Neural cell (in vitro differentiated cells): ENCODE data around the gene SHC2. TPM values are rescaled to one million over a fixed set of nuclear protein-coding genes. Genes with fewer than 3 reads are reported as not detected.

Experiments used
- H2AFZ ChIP-seq: fragments of 200-600, 300-800 bp; sonication (generic), shearing (Covaris generic); 2 replicates; pipeline ENCODE4 v1.6.0; 2014; ENCODE audit warnings: low read depth, mild to moderate bottlenecking, antibody characterized with exemption, low read length, moderate library complexity
- H3F3A ChIP-seq: fragments of 200-600 bp; shearing (Covaris generic); 2 replicates; pipeline ENCODE4 v1.6.1; 2016; ENCODE audit warnings: mild to moderate bottlenecking, moderate library complexity, mixed read lengths, antibody characterized with exemption, low read length; ENCODE audit not compliant: insufficient read depth, poor library complexity, severe bottlenecking
- H3K27ac ChIP-seq: fragments of 200-600, 300-800 bp; sonication (generic), shearing (Covaris generic); 2 replicates; pipeline ENCODE4 v1.5.1; 2014; ENCODE audit warnings: mild to moderate bottlenecking, low read length, moderate library complexity
- H3K27me3 ChIP-seq: fragments of 300-800, 200-600 bp; sonication (generic), shearing (Covaris generic); 2 replicates; pipeline ENCODE4 v1.6.0; 2014; ENCODE audit warnings: mild to moderate bottlenecking, low read depth, low read length, moderate library complexity; ENCODE audit not compliant: insufficient read depth
- H3K36me3 ChIP-seq: fragments of 300-800, 200-600 bp; sonication (generic), shearing (Covaris generic); 2 replicates; pipeline ENCODE4 v1.5.1; 2014; ENCODE audit warnings: mild to moderate bottlenecking, antibody characterized with exemption, low read length, moderate library complexity; ENCODE audit not compliant: insufficient read depth
- H3K4me2 ChIP-seq: fragments of 300-800, 200-600 bp; sonication (generic), shearing (Covaris generic); 2 replicates; pipeline ENCODE4 v1.6.0; 2014; ENCODE audit warnings: mild to moderate bottlenecking, low read length
- H3K4me3 ChIP-seq: fragments of 300-800, 200-600 bp; sonication (generic), shearing (Covaris generic); 2 replicates; pipeline ENCODE4 v1.5.1; 2014; ENCODE audit warnings: mild to moderate bottlenecking, low read length, moderate library complexity
- H3K79me2 ChIP-seq: fragments of 200-600 bp; shearing (Covaris generic); replicated peaks from 2 replicates; pipeline ENCODE4 v1.6.0; 2014; ENCODE audit warnings: mild to moderate bottlenecking, low read length, moderate library complexity; ENCODE audit not compliant: insufficient read depth
- H3K9ac ChIP-seq: fragments of 300-800, 200-600 bp; sonication (generic), shearing (Covaris generic); 2 replicates; pipeline ENCODE4 v1.6.1; 2016; ENCODE audit warnings: mild to moderate bottlenecking, low read length, mixed read lengths
- H3K9me2 ChIP-seq: fragments of 200-600 bp; shearing (Covaris generic); 2 replicates; pipeline ENCODE4 v1.6.1; 2016; ENCODE audit warnings: mild to moderate bottlenecking, low read length, mixed read lengths; ENCODE audit not compliant: insufficient read depth
- H3K9me3 ChIP-seq: fragments of 200-600, 300-800 bp; sonication (generic), shearing (Covaris generic); 2 replicates; pipeline ENCODE4 v1.6.1; 2016; ENCODE audit warnings: mild to moderate bottlenecking, mixed run types, low read length, moderate library complexity, mixed read lengths
- H4K20me1 ChIP-seq: fragments of 200-600 bp; shearing (Covaris generic); 2 replicates; pipeline ENCODE4 v1.6.1; 2016; ENCODE audit warnings: mild to moderate bottlenecking, mixed run types; ENCODE audit not compliant: insufficient read depth
- CTCF ChIP-seq: fragments of 450-650 bp; IDR thresholded peaks from 2 replicates; pipeline ENCODE4 v1.5.1; 2014; ENCODE audit warnings: antibody characterized with exemption, mild to moderate bottlenecking, moderate library complexity; ENCODE audit not compliant: poor library complexity, severe bottlenecking
- EP300 ChIP-seq: fragments of 450-650 bp; conservative IDR thresholded peaks from 2 replicates; pipeline ENCODE4 v1.6.1; 2014; ENCODE audit warnings: antibody characterized with exemption, mild to moderate bottlenecking, moderate library complexity; ENCODE audit not compliant: poor library complexity, severe bottlenecking
- EZH2 ChIP-seq: fragments of 200-600, 300-800 bp; shearing (Covaris generic), sonication (generic); IDR thresholded peaks from 2 replicates; pipeline ENCODE4 v1.6.1; 2014; ENCODE audit warnings: antibody characterized with exemption, low read length, borderline replicate concordance, mild to moderate bottlenecking; ENCODE audit not compliant: insufficient read depth, poor library complexity, severe bottlenecking
- MXI1 ChIP-seq: fragments of 450-650 bp; conservative IDR thresholded peaks from 2 replicates; pipeline ENCODE4 v1.6.1; 2014; ENCODE audit warnings: antibody characterized with exemption, mild to moderate bottlenecking; ENCODE audit not compliant: poor library complexity, severe bottlenecking
- POLR2AphosphoS5 ChIP-seq: IDR thresholded peaks from 2 replicates; pipeline ENCODE4 v1.6.1; 2012
- RAD21 ChIP-seq: fragments of 450-650 bp; conservative IDR thresholded peaks from 2 replicates; pipeline ENCODE4 v1.6.1; 2014; ENCODE audit warnings: antibody characterized with exemption, mild to moderate bottlenecking, moderate library complexity
- SMC3 ChIP-seq: fragments of 450-650 bp; conservative IDR thresholded peaks from 2 replicates; pipeline ENCODE4 v1.6.1; 2014; ENCODE audit warnings: antibody characterized with exemption, mild to moderate bottlenecking, moderate library complexity; ENCODE audit not compliant: poor library complexity
- TAF1 ChIP-seq: IDR thresholded peaks from 2 replicates; pipeline ENCODE4 v1.6.1; 2012; ENCODE audit warnings: low read depth
- polyA plus RNA-seq: library from polyadenylated mRNA; depleted of rRNA; stranded (reverse); fragments of >200 nt; gene quantifications from 2 replicates; pipeline ENCODE4 v1.2.3, GENCODE V29; 2014
- TF ChIP-seq, protein P1 (sequence below): IDR thresholded peaks from 2 replicates; pipeline ENCODE4 v1.6.1; 2012; ENCODE audit warnings: borderline replicate concordance

Gene SHC2
- polyA plus RNA-seq, 1 donor from 2014 or later, result 75.8 TPM

DNA sequence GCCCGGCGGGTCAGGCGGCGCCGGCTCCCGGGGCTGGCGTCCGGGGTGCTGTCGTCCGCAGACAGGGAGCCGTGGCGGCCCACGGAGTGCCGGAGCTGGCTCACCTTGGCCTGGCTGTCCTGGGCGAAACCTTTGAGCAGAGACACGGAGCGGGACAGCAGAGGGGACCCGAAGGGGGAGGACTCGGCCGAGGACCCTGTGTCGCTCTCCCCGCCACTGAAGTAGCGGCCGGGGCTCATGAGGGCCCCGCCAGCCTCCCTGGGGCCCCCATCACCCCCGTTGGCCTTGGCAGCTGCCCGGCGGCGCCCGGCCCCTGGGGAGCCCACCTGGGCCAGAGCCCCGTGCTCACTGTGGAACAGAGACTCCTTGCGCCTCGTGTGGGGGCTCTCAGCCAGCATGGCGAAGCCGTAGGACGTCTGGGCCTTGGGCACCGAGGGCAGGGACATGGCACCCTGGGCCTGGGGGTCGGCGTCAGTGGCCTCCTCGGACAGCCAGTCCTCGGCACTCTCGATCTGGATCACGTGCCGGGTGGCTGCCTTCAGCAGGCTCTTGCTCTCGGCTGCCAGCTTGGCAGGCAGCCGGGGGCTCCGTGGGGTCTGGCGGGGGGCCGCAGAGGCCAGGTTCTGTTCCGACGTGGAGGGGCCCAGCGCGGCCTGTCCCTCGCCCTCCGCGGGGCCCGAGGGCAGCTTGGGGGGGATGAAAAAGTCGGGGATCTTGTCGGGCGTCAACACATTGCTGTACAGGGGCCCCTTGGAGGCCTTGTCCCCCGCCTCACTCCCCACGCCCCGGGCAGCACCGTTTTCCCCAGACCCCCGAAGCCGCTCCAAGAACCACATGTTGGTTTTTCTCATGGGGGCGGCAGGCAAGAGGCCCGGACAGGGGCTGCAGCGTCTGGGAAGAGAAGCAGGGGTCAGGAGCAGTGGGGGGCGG lies 53.1 kb downstream of the SHC2 start:
- H3K9ac ChIP-seq, result peak overlapping the region; percentile 71
- no peak overlapping the region for H3K27ac ChIP-seq
- peak overlapping the region; percentile 35 for H3K4me2 ChIP-seq
- no peak for TF ChIP-seq POLR2AphosphoS5
- TF ChIP-seq RAD21, result no peak
- TF ChIP-seq SMC3, result no peak
- no peak for TF ChIP-seq MXI1
- TF ChIP-seq, protein P1, sequence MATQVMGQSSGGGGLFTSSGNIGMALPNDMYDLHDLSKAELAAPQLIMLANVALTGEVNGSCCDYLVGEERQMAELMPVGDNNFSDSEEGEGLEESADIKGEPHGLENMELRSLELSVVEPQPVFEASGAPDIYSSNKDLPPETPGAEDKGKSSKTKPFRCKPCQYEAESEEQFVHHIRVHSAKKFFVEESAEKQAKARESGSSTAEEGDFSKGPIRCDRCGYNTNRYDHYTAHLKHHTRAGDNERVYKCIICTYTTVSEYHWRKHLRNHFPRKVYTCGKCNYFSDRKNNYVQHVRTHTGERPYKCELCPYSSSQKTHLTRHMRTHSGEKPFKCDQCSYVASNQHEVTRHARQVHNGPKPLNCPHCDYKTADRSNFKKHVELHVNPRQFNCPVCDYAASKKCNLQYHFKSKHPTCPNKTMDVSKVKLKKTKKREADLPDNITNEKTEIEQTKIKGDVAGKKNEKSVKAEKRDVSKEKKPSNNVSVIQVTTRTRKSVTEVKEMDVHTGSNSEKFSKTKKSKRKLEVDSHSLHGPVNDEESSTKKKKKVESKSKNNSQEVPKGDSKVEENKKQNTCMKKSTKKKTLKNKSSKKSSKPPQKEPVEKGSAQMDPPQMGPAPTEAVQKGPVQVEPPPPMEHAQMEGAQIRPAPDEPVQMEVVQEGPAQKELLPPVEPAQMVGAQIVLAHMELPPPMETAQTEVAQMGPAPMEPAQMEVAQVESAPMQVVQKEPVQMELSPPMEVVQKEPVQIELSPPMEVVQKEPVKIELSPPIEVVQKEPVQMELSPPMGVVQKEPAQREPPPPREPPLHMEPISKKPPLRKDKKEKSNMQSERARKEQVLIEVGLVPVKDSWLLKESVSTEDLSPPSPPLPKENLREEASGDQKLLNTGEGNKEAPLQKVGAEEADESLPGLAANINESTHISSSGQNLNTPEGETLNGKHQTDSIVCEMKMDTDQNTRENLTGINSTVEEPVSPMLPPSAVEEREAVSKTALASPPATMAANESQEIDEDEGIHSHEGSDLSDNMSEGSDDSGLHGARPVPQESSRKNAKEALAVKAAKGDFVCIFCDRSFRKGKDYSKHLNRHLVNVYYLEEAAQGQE, result no peak
- no peak for TF ChIP-seq CTCF
- TF ChIP-seq TAF1, result no peak
- TF ChIP-seq EP300, result no peak
- TF ChIP-seq EZH2, result no peak
- H4K20me1 ChIP-seq, result no peaks in the 10 kb centered on the region
- H3K9me3 ChIP-seq, result no peaks in the 10 kb centered on the region
- H3F3A ChIP-seq, result no peaks in the 10 kb centered on the region
- peaks cover 2% of the 10 kb centered on the region for H3K79me2 ChIP-seq
- H3K27me3 ChIP-seq, result no peaks in the 10 kb centered on the region
- H2AFZ ChIP-seq, result no peak overlapping the region
- no peaks in the 10 kb centered on the region for H3K36me3 ChIP-seq
- H3K4me3 ChIP-seq, result peak overlapping the region; percentile 85
- no peaks in the 10 kb centered on the region for H3K9me2 ChIP-seq

GRCh38 chr19:406971-407510 lies 53.8 kb downstream of the SHC2 start:
- Histone ChIP-seq H3K4me2 (no peak overlapping the region), H3K79me2 (peaks cover 2% of the 10 kb centered on the region), H2AFZ (no peak overlapping the region), H3K9me2 (no peaks in the 10 kb centered on the region), H3K9ac (no peak overlapping the region), H3K9me3 (no peaks in the 10 kb centered on the region), H3K36me3 (no peaks in the 10 kb centered on the region), H3K27me3 (no peaks in the 10 kb centered on the region), H3K27ac (no peak overlapping the region), H3K4me3 (no peak overlapping the region), H3F3A (no peaks in the 10 kb centered on the region), H4K20me1 (no peaks in the 10 kb centered on the region)
- TF ChIP-seq MXI1, result no peak
